Measurements from ENCODE around the gene ACBD4. TPM values are rescaled to one million over a fixed set of nuclear protein-coding genes. Genes with fewer than 3 reads are reported as not detected.

Gene ACBD4
- total RNA-seq, 4 donors from 2014 or later = 24.9 to 96.1 (median 38.6) TPM

- Histone ChIP-seq H3K9me3 (no peaks in the 10 kb centered on the region), H3K4me1 (peaks cover 0 to 18% (median 2%) of the 10 kb centered on the region in 4 donors), H3K36me3 (no peaks in the 10 kb centered on the region), H3K27ac (peak overlapping the region in 3 of 4 donors; percentile 67 to 79 (median 69)), H3K4me3 (no peak overlapping the region), H3K27me3 (no peaks in the 10 kb centered on the region)
- intact Hi-C loops (cut with DNase I; ENCODE audit: low total_unique reads) (no loop called here), in situ Hi-C loops (cut with MboI; ENCODE audit: low pct_ligation_motif_present in 1 of 4, low pct_unique_long_range_greater_than_20kb in 1 of 4, low sequenced_read_pairs in 3 of 4) (no loop called here)
- no peak for TF ChIP-seq CTCF (IDR thresholded peaks at IDR 0.05)
- DNase-seq = no peak
- 95% methylated on average over 23 of the region's 23 CpGs; no CpG with 5 or more reads in 1 of the 2 donors for WGBS, 2 donors (ENCODE audit: low coverage in 1 of 2)
Measured at GRCh38 chr17:45112559-45113423, 22.7 kb upstream of the ACBD4 start.

GRCh38 chr17:45113424-45113754 is 22.1 kb upstream of the ACBD4 start:
- in situ Hi-C loops (cut with MboI; ENCODE audit: low pct_ligation_motif_present in 1 of 4, low pct_unique_long_range_greater_than_20kb in 1 of 4, low sequenced_read_pairs in 3 of 4) (no loop called here), intact Hi-C loops (cut with DNase I; ENCODE audit: low total_unique reads) (no loop called here)
- no peak overlapping the region for H3K4me3 ChIP-seq
- WGBS, 2 donors (ENCODE audit: low coverage in 1 of 2) = 87% methylated on average over 8 of the region's 9 CpGs; no CpG with 5 or more reads in 1 of the 2 donors
- peaks cover 0 to 18% (median 2%) of the 10 kb centered on the region in 4 donors for H3K4me1 ChIP-seq
- no peaks in the 10 kb centered on the region for H3K9me3 ChIP-seq
- no peak overlapping the region for H3K27ac ChIP-seq
- DNase-seq = no peak
- no peaks in the 10 kb centered on the region for H3K36me3 ChIP-seq
- TF ChIP-seq POLR2A (IDR thresholded peaks at IDR 0.05) (no peak), POLR2AphosphoS5 (IDR thresholded peaks at IDR 0.05) (no peak), EP300 (IDR thresholded peaks at IDR 0.05; ENCODE audit: low read depth) (no peak), CTCF (IDR thresholded peaks at IDR 0.05) (no peak)
- H3K27me3 ChIP-seq = no peaks in the 10 kb centered on the region

- Histone ChIP-seq H3K27ac (no peak overlapping the region), H3K9me3 (no peaks in the 10 kb centered on the region), H3K36me3 (peaks cover 0 to 7% (median 0%) of the 10 kb centered on the region in 4 donors), H3K4me1 (peaks cover 0 to 18% (median 2%) of the 10 kb centered on the region in 4 donors), H3K27me3 (no peaks in the 10 kb centered on the region), H3K4me3 (no peak overlapping the region)
- DNase-seq = no peak
- TF ChIP-seq POLR2AphosphoS5 (IDR thresholded peaks at IDR 0.05) (no peak), EP300 (IDR thresholded peaks at IDR 0.05; ENCODE audit: low read depth) (no peak), CTCF (IDR thresholded peaks at IDR 0.05) (no peak), POLR2A (IDR thresholded peaks at IDR 0.05) (no peak)
- intact Hi-C loops (cut with DNase I; ENCODE audit: low total_unique reads) = no loop called here
- WGBS, 2 donors (ENCODE audit: low coverage in 1 of 2) = 81 to 100% methylated on average over 2 to 15 of the region's 19 CpGs
- in situ Hi-C loops (cut with MboI; ENCODE audit: low pct_ligation_motif_present in 1 of 4, low pct_unique_long_range_greater_than_20kb in 1 of 4, low sequenced_read_pairs in 3 of 4) = no loop called here
Measured at GRCh38 chr17:45114117-45114932, 21.2 kb upstream of the ACBD4 start.

GRCh38 chr17:45115015-45115625 is 20.4 kb upstream of the ACBD4 start:
- H3K9me3 ChIP-seq = no peaks in the 10 kb centered on the region
- 86% methylated on average over 17 of the region's 26 CpGs; no CpG with 5 or more reads in 1 of the 2 donors for WGBS, 2 donors (ENCODE audit: low coverage in 1 of 2)
- no peaks in the 10 kb centered on the region for H3K27me3 ChIP-seq
- no peak overlapping the region for H3K4me3 ChIP-seq
- intact Hi-C loops (cut with DNase I; ENCODE audit: low total_unique reads) = no loop called here
- H3K4me1 ChIP-seq = peaks cover 0 to 18% (median 2%) of the 10 kb centered on the region in 4 donors
- H3K27ac ChIP-seq = no peak overlapping the region
- TF ChIP-seq CTCF (IDR thresholded peaks at IDR 0.05) (no peak), POLR2AphosphoS5 (IDR thresholded peaks at IDR 0.05) (no peak), POLR2A (IDR thresholded peaks at IDR 0.05) (no peak), EP300 (IDR thresholded peaks at IDR 0.05; ENCODE audit: low read depth) (no peak)
- DNase-seq = no peak
- peaks cover 0 to 8% (median 0%) of the 10 kb centered on the region in 4 donors for H3K36me3 ChIP-seq
- in situ Hi-C loops (cut with MboI; ENCODE audit: low pct_ligation_motif_present in 1 of 4, low pct_unique_long_range_greater_than_20kb in 1 of 4, low sequenced_read_pairs in 3 of 4) = no loop called here

All from transverse colon (tissue), 4 donors.